ENCODE measurements around the gene CMSS1.

Gene CMSS1

DNA sequence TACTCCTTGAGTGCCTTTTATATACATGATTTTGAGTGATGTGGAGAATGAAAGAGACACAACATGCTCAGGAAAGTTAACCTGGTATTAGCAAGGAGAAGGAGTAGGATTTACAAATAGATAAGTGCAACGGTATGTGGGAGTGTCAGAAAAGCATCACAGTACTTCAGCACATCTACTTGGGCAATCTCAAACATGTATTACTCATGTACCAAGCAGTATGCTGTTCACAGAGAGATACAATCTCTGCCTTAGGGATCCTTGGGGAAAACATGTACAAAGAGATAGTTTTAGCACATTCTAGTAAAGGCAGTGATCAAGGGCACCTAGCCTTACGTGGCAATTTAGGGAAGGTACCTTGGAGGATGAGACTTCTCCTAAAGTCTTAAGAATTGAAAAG is 150.1 kb downstream of the CMSS1 start:
- no peak for TF ChIP-seq PRDM10 (tag by site-specific recombination; IDR thresholded peaks at IDR 0.05)
- TF ChIP-seq ZNF549 (tag by site-specific recombination; IDR thresholded peaks at IDR 0.05): no peak
- TF ChIP-seq, protein P1, sequence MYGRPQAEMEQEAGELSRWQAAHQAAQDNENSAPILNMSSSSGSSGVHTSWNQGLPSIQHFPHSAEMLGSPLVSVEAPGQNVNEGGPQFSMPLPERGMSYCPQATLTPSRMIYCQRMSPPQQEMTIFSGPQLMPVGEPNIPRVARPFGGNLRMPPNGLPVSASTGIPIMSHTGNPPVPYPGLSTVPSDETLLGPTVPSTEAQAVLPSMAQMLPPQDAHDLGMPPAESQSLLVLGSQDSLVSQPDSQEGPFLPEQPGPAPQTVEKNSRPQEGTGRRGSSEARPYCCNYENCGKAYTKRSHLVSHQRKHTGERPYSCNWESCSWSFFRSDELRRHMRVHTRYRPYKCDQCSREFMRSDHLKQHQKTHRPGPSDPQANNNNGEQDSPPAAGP (tag by site-specific recombination; IDR thresholded peaks at IDR 0.05): no peak
- no peak for TF ChIP-seq SCRT1 (tag by site-specific recombination; IDR thresholded peaks at IDR 0.05; ENCODE audit: borderline replicate concordance)
- TF ChIP-seq, protein P2, sequence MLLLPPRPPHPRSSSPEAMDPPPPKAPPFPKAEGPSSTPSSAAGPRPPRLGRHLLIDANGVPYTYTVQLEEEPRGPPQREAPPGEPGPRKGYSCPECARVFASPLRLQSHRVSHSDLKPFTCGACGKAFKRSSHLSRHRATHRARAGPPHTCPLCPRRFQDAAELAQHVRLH (tag by site-specific recombination; IDR thresholded peaks at IDR 0.05): no peak
- TF ChIP-seq ZNF776 (tag by site-specific recombination; IDR thresholded peaks at IDR 0.05; ENCODE audit: borderline replicate concordance): no peak
- Histone ChIP-seq H3K36me3 (ENCODE audit: control insufficient read depth in 2 of 2, insufficient read depth in 1 of 2, low read length in 2 of 2) (no peaks in the 10 kb centered on the region), H3K4me3 (ENCODE audit: low read depth, low read length) (no peak overlapping the region), H3K4me1 (ENCODE audit: control insufficient read depth, insufficient read depth, low read length) (0 out of 2 replicates have a peak, but pooled peaks cover 2% of the 10 kb centered on the region), H3K27ac (ENCODE audit: extremely low read depth, low read depth, low read length) (no peak overlapping the region), H3K9me3 (ENCODE audit: control insufficient read depth, insufficient read depth, low read depth, low read length) (no peaks in the 10 kb centered on the region)
- ChIA-PET POLR2A (no interaction called here), CTCF (interaction anchor here (0.6 to 1.2 kb wide), 4 partner anchors 15 to 136 kb away, joined by 3 to 4 read pairs (median 4); no protein-coding TSS in a partner anchor)

DNA sequence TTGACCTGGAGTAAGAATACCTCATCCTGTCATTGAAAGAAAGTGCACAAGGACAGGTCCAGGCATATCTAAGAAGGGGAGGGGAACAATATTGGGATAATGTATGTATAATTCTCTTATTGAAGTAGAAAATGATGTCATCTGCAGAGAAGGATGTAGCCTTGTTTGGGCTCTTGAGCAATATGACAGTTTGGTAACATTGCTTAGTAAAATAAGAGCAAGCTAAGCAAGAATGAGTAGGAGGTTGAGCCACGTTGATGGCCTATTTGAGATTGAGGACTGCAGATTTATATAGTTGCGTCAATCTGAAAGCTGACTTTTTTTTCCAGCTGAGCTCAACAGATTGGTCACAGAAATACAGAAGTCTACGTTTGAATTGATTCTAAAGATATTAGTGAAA is 151.5 kb downstream of the CMSS1 start:
- CTCF ChIA-PET: no interaction called here

DNA sequence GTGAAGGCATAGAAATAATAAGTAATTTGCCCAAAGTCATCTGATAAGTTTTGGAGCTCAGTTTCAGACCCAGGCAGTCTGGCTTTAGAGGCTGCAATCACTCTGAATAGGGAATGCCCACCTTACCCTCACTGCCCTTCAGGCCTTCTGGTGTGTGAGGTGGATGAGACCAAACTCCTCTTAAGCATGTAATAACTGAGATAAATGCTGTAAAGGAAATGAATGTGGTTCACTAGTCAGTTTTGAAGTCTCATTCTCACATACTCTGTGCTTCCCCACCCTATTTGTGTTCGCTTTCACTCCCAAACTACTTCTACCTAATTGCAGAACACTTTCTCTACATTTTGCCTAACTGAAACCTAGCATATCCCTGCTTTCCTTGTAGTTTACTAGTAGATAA is 152.5 kb downstream of the CMSS1 start:
- 0 out of 2 replicates have a peak, but pooled peaks cover 2% of the 10 kb centered on the region for H3K4me1 ChIP-seq (ENCODE audit: control insufficient read depth, insufficient read depth, low read length)
- H3K4me3 ChIP-seq (ENCODE audit: low read depth, low read length): no peak overlapping the region
- no peaks in the 10 kb centered on the region for H3K9me3 ChIP-seq (ENCODE audit: control insufficient read depth, insufficient read depth, low read depth, low read length)
- no peaks in the 10 kb centered on the region for H3K36me3 ChIP-seq (ENCODE audit: control insufficient read depth in 2 of 2, insufficient read depth in 1 of 2, low read length in 2 of 2)
- CTCF ChIA-PET: interaction anchor here (0.6 kb wide), 1 partner anchor 256 kb away, joined by 5 read pairs; no protein-coding TSS in a partner anchor
- H3K27ac ChIP-seq (ENCODE audit: extremely low read depth, low read depth, low read length): no peak overlapping the region
- POLR2A ChIA-PET: no interaction called here
- TF ChIP-seq ZNF404 (tag by site-specific recombination; IDR thresholded peaks at IDR 0.05): no peak
- no peak for TF ChIP-seq ZFP3 (tag by site-specific recombination; IDR thresholded peaks at IDR 0.05; ENCODE audit: low read depth)
- TF ChIP-seq, protein P3, sequence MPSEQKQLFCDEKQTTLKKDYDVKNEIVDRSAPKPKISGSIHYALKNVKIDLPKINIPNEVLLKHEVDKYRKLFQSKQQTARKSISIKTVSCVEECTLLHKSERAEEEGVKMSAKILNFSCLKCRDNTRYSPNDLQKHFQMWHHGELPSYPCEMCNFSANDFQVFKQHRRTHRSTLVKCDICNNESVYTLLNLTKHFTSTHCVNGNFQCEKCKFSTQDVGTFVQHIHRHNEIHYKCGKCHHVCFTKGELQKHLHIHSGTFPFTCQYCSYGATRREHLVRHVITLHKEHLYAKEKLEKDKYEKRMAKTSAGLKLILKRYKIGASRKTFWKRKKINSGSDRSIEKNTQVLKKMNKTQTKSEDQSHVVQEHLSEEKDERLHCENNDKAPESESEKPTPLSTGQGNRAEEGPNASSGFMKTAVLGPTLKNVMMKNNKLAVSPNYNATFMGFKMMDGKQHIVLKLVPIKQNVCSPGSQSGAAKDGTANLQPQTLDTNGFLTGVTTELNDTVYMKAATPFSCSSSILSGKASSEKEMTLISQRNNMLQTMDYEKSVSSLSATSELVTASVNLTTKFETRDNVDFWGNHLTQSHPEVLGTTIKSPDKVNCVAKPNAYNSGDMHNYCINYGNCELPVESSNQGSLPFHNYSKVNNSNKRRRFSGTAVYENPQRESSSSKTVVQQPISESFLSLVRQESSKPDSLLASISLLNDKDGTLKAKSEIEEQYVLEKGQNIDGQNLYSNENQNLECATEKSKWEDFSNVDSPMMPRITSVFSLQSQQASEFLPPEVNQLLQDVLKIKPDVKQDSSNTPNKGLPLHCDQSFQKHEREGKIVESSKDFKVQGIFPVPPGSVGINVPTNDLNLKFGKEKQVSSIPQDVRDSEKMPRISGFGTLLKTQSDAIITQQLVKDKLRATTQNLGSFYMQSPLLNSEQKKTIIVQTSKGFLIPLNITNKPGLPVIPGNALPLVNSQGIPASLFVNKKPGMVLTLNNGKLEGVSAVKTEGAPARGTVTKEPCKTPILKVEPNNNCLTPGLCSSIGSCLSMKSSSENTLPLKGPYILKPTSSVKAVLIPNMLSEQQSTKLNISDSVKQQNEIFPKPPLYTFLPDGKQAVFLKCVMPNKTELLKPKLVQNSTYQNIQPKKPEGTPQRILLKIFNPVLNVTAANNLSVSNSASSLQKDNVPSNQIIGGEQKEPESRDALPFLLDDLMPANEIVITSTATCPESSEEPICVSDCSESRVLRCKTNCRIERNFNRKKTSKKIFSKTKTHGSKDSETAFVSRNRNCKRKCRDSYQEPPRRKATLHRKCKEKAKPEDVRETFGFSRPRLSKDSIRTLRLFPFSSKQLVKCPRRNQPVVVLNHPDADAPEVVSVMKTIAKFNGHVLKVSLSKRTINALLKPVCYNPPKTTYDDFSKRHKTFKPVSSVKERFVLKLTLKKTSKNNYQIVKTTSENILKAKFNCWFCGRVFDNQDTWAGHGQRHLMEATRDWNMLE (tag by site-specific recombination; conservative IDR thresholded peaks at IDR 0.05; ENCODE audit: low read depth): no peak
- TF ChIP-seq ZNF707 (tag by site-specific recombination; IDR thresholded peaks at IDR 0.05): no peak
- TF ChIP-seq, protein P4, sequence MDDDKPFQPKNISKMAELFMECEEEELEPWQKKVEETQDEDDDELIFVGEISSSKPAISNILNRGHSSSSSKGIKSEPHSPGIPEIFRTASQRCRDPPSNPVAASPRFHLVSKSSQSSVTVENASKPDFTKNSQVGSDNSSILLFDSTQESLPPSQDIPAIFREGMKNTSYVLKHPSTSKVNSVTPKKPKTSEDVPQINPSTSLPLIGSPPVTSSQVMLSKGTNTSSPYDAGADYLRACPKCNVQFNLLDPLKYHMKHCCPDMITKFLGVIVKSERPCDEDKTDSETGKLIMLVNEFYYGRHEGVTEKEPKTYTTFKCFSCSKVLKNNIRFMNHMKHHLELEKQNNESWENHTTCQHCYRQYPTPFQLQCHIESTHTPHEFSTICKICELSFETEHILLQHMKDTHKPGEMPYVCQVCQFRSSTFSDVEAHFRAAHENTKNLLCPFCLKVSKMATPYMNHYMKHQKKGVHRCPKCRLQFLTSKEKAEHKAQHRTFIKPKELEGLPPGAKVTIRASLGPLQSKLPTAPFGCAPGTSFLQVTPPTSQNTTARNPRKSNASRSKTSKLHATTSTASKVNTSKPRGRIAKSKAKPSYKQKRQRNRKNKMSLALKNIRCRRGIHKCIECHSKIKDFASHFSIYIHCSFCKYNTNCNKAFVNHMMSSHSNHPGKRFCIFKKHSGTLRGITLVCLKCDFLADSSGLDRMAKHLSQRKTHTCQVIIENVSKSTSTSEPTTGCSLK (tag by site-specific recombination; IDR thresholded peaks at IDR 0.05): no peak
- no peak for TF ChIP-seq ZNF394 (tag by site-specific recombination; IDR thresholded peaks at IDR 0.05; ENCODE audit: borderline replicate concordance)
- no peak for TF ChIP-seq ZNF239 (tag by site-specific recombination; IDR thresholded peaks at IDR 0.05)

More for the DNA sequence above, 151.5 kb downstream of the CMSS1 start:
- 0 out of 2 replicates have a peak, but pooled peaks cover 2% of the 10 kb centered on the region for H3K4me1 ChIP-seq (ENCODE audit: control insufficient read depth, insufficient read depth, low read length)
- no peaks in the 10 kb centered on the region for H3K36me3 ChIP-seq (ENCODE audit: control insufficient read depth in 2 of 2, insufficient read depth in 1 of 2, low read length in 2 of 2)
- no peak overlapping the region for H3K4me3 ChIP-seq (ENCODE audit: low read depth, low read length)
- TF ChIP-seq ZNF548 (tag by site-specific recombination; IDR thresholded peaks at IDR 0.05) (no peak), ZNF624 (tag by site-specific recombination; IDR thresholded peaks at IDR 0.05) (no peak), ATF2 (tag by site-specific recombination; IDR thresholded peaks at IDR 0.05; ENCODE audit: low read depth) (peak; percentile 34; the same call in 1 of the 2 replicates)
- no peaks in the 10 kb centered on the region for H3K9me3 ChIP-seq (ENCODE audit: control insufficient read depth, insufficient read depth, low read depth, low read length)
- no peak overlapping the region for H3K27ac ChIP-seq (ENCODE audit: extremely low read depth, low read depth, low read length)
- POLR2A ChIA-PET: no interaction called here
